Naive thymus-derived CD8-positive, alpha-beta T cell (primary cell): ENCODE data around the gene DDX11. TPM values are rescaled to one million over a fixed set of nuclear protein-coding genes. Genes with fewer than 3 reads are reported as not detected.
A peak's percentile ranks its signal among the peaks of the same experiment; 100 is the strongest.
"Not testable (repeated sequence)": the region's sequence is repeated elsewhere in the genome, so short reads cannot be mapped to it uniquely, and the experiment has no call there.

ENCODE experiments used
- ATAC-seq, 2 donors: fragments of 150-1000 bp; cut with Tn5 transposase in 1 of 2; sonication (Bioruptor Pico), chemical (Tn5 transposase) in 1 of 2; 1 replicate in 1 of 2; 2 replicates in 1 of 2; pipeline ENCODE4 v1.10.0; 2021; ENCODE audit warnings: mild to moderate bottlenecking in 2 of 2, moderate library complexity in 2 of 2
- POLR2A ChIA-PET: fragments of 350-600 bp; sonication (Branson Sonifier 250); formaldehyde crosslinking; loops from one replicate; lab custom pipeline; 2021; ENCODE audit warnings: antibody characterized with exemption; lab: Charles Lee
- DNase-seq, 10 donors: peaks; one replicate each; pipeline versions ENCODE4 v3.0.0 to v3.0.0-alpha.2; 2020 to 2022
- H3K27ac Mint-ChIP-seq, 10 donors: one replicate each; pipeline ENCODE4 v1.8.0; 2020 to 2022; ENCODE audit warnings: mild to moderate bottlenecking in 10 of 10, mixed read lengths in 10 of 10, moderate library complexity in 4 of 10, inconsistent platforms in 1 of 10
- H3K27me3 Mint-ChIP-seq, 5 donors: one replicate each; pipeline ENCODE4 v1.8.0; 2021 to 2022; ENCODE audit warnings: mixed read lengths in 5 of 5
- H3K36me3 Mint-ChIP-seq, 3 donors: one replicate each; pipeline ENCODE4 v1.8.0; 2020 to 2022; ENCODE audit warnings: mixed read lengths in 3 of 3, mild to moderate bottlenecking in 2 of 3, inconsistent platforms in 1 of 3
- H3K4me1 Mint-ChIP-seq, 4 donors: one replicate each; pipeline ENCODE4 v1.8.0; 2021 to 2022; ENCODE audit warnings: mixed read lengths in 4 of 4
- H3K4me3 Mint-ChIP-seq, 10 donors: one replicate each; pipeline ENCODE4 v1.8.0; 2020 to 2022; ENCODE audit warnings: mild to moderate bottlenecking in 10 of 10, mixed read lengths in 10 of 10, moderate library complexity in 6 of 10, inconsistent platforms in 1 of 10
- H3K9me3 Mint-ChIP-seq, 9 donors: one replicate each; pipeline ENCODE4 v1.8.0; 2020 to 2022; ENCODE audit warnings: mixed read lengths in 9 of 9, mild to moderate bottlenecking in 3 of 9, inconsistent platforms in 1 of 9, moderate library complexity in 1 of 9
- polyA plus RNA-seq, 3 donors: library from polyadenylated mRNA; unstranded; fragments of 300-500 nt; fragmentation: Illumina TruSeq; gene quantifications; one replicate each; pipeline ENCODE4 v1.2.3, GENCODE V29; 2021
- total RNA-seq, 8 experiments: library from RNA in 2 of 8; stranded (reverse) in 2 of 8; gene quantifications; one replicate each; pipeline ENCODE4 v1.2.3 and lab custom pipeline; 2021 to 2026

DDX11 gene
- total and polyA plus RNA-seq, 5 experiments from 2014 or later = 2.4 to 141 (median 24.2) TPM

GRCh38 chr12:31074333-31074874 is 744 bp downstream of the DDX11 start:
- DNase-seq = peak in 3 of 10 donors; percentile 7 to 44 (median 16)
- Mint-ChIP-seq H3K27ac (peak overlapping the region; percentile 66 to 99 (median 96)), H3K4me3 (peak overlapping the region; percentile 95 to 100 (median 98)), H3K4me1 (peaks cover 10 to 44% (median 31%) of the 10 kb centered on the region in 4 donors)
- H3K36me3 Mint-ChIP-seq, H3K9me3 Mint-ChIP-seq, H3K27me3 Mint-ChIP-seq, POLR2A ChIA-PET: not testable (repeated sequence)
- peak; percentile 31 to 44 for ATAC-seq

GRCh38 chr12:31076150-31076549 is 2.5 kb downstream of the DDX11 start:
- ATAC-seq, DNase-seq, H3K27me3 Mint-ChIP-seq, H3K9me3 Mint-ChIP-seq, H3K36me3 Mint-ChIP-seq, POLR2A ChIA-PET, H3K27ac Mint-ChIP-seq: not testable (repeated sequence)
- Mint-ChIP-seq H3K4me1 (peaks cover 18 to 55% (median 38%) of the 10 kb centered on the region in 4 donors), H3K4me3 (peak overlapping the region in 1 of 10 donors; percentile 30)

DNA sequence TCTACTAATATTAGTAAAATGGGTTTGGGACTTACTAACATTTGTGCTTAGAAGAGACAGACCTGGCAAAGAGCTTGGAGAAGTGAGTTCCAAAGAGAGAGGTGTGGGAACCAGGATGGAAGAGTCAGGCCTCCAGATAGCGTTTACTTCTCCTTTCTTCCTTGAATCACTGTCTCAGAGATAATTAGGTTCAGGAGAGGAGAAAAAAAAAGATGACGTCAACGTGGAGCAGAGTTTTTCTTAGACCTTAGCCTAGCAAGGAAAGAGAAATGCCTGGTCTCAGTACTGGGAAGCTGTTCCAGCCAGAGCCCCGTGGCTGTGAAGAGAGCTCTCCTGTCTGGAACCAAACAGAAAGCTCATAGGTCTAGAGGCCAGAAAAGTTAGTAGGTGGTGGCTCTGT is 3.4 kb downstream of the DDX11 start:
- POLR2A ChIA-PET, H3K9me3 Mint-ChIP-seq, H3K36me3 Mint-ChIP-seq, ATAC-seq, DNase-seq, H3K27me3 Mint-ChIP-seq, H3K4me3 Mint-ChIP-seq: not testable (repeated sequence)
- Mint-ChIP-seq H3K27ac (peak overlapping the region in 1 of 10 donors; percentile 33), H3K4me1 (peaks cover 19 to 58% (median 39%) of the 10 kb centered on the region in 4 donors)

- H3K4me3 Mint-ChIP-seq, H3K36me3 Mint-ChIP-seq, H3K9me3 Mint-ChIP-seq, ATAC-seq, DNase-seq, H3K27me3 Mint-ChIP-seq, H3K27ac Mint-ChIP-seq: not testable (repeated sequence)
- H3K4me1 Mint-ChIP-seq = peaks cover 16 to 55% (median 35%) of the 10 kb centered on the region in 4 donors
- POLR2A ChIA-PET = interaction anchor here (0.6 kb wide), 1 partner anchor 326 kb away, joined by 4 read pairs; no protein-coding TSS in a partner anchor
Measured at GRCh38 chr12:31077998-31078397, 4.3 kb downstream of the DDX11 start.

- H3K36me3 Mint-ChIP-seq, ATAC-seq, POLR2A ChIA-PET, H3K27me3 Mint-ChIP-seq, H3K4me3 Mint-ChIP-seq, DNase-seq, H3K9me3 Mint-ChIP-seq, H3K27ac Mint-ChIP-seq: not testable (repeated sequence)
- peaks cover 9 to 44% (median 24%) of the 10 kb centered on the region in 4 donors for H3K4me1 Mint-ChIP-seq
Measured at GRCh38 chr12:31079421-31079820, 5.8 kb downstream of the DDX11 start.

DNA sequence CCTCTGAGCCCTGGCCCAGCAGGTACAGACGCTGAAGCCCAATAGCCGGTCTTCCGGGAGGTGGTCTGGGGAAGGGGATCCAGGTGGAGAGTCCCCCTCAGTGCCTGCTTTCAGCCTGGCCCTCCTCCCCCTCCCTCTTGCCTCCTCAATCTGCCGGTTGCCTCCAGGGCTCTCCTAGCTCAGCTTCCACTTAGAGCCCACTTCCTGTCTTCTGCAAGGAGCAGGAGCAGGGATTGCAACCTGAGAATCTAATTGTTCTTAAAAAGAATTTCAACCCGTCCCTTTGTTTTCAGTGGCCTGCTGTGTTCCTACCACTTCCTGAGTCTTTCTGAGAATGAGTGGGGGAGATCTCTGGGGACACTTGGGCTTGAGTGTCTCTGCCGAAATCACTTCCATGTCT is 6.6 kb downstream of the DDX11 start:
- H3K27ac Mint-ChIP-seq = peak overlapping the region in 5 of 10 donors; percentile 19 to 79 (median 36)
- ATAC-seq, H3K36me3 Mint-ChIP-seq, DNase-seq, H3K9me3 Mint-ChIP-seq, POLR2A ChIA-PET, H3K27me3 Mint-ChIP-seq: not testable (repeated sequence)
- H3K4me3 Mint-ChIP-seq = peak overlapping the region in 3 of 10 donors; percentile 11 to 28 (median 11)
- peaks cover 9 to 37% (median 18%) of the 10 kb centered on the region in 4 donors for H3K4me1 Mint-ChIP-seq

- H3K36me3 Mint-ChIP-seq, POLR2A ChIA-PET, H3K4me3 Mint-ChIP-seq, DNase-seq, H3K9me3 Mint-ChIP-seq, ATAC-seq, H3K27me3 Mint-ChIP-seq: not testable (repeated sequence)
- Mint-ChIP-seq H3K27ac (peak overlapping the region in 4 of 10 donors; percentile 1 to 36 (median 20)), H3K4me1 (peaks cover 9 to 31% (median 12%) of the 10 kb centered on the region in 4 donors)
Measured at GRCh38 chr12:31081274-31081673, 7.6 kb downstream of the DDX11 start.

DNA sequence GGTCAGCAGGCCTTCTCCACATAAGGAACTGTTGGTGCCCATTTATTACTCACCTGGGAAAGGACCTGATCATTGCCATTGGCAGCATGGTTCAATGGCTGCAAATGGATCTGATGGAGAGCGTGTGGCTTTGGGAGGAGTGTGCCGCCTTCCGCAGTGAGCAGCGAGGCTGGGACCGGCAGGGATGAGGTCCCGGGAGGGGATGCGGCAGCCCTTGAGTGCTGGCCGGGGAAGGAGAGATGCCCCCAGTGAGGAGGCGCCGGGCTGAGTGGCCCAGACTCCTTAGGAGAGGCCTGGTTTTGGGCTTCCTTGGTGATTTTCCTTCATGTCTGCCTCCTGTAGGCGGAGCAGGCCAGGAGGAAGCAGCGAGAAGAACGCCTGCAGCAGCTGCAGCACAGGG is 10.6 kb downstream of the DDX11 start:
- DNase-seq, H3K27me3 Mint-ChIP-seq, POLR2A ChIA-PET, H3K4me3 Mint-ChIP-seq, ATAC-seq, H3K27ac Mint-ChIP-seq, H3K36me3 Mint-ChIP-seq, H3K9me3 Mint-ChIP-seq: not testable (repeated sequence)
- H3K4me1 Mint-ChIP-seq = peaks cover 3 to 14% (median 11%) of the 10 kb centered on the region in 4 donors

DNA sequence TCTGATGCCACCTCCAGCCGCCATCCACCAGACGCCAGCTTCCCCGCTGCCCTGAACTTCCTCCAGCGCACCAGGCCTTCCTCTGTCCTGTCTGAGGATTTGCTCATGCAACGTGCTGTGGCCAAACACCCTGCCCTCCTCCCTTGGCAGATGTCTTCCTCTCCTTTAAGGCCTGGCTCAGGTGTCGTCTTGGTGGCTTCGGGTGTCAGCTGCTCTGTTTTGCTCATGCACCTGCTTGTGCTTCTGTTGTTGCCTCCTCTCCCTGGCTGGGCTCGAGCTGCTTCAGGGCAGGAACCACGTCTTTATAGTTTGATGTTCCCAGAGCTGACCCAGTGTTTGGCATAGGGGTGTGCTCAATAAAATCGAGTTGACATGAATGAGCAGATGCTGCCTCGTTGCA is 12.4 kb downstream of the DDX11 start:
- H3K36me3 Mint-ChIP-seq, H3K27me3 Mint-ChIP-seq, POLR2A ChIA-PET, H3K4me1 Mint-ChIP-seq, H3K9me3 Mint-ChIP-seq, H3K4me3 Mint-ChIP-seq, DNase-seq: not testable (repeated sequence)
- H3K27ac Mint-ChIP-seq = peak overlapping the region in 1 of 10 donors; percentile 70
- peak; percentile 42 to 50 for ATAC-seq

GRCh38 chr12:31087486-31087885 is 13.8 kb downstream of the DDX11 start:
- H3K36me3 Mint-ChIP-seq, ATAC-seq, DNase-seq, H3K27me3 Mint-ChIP-seq, H3K4me3 Mint-ChIP-seq, POLR2A ChIA-PET, H3K9me3 Mint-ChIP-seq, H3K4me1 Mint-ChIP-seq, H3K27ac Mint-ChIP-seq: not testable (repeated sequence)

- H3K27me3 Mint-ChIP-seq, H3K27ac Mint-ChIP-seq, ATAC-seq, H3K9me3 Mint-ChIP-seq, POLR2A ChIA-PET, H3K4me1 Mint-ChIP-seq, H3K4me3 Mint-ChIP-seq, H3K36me3 Mint-ChIP-seq, DNase-seq: not testable (repeated sequence)
Measured at GRCh38 chr12:31087956-31088355, 14.3 kb downstream of the DDX11 start.

DNA sequence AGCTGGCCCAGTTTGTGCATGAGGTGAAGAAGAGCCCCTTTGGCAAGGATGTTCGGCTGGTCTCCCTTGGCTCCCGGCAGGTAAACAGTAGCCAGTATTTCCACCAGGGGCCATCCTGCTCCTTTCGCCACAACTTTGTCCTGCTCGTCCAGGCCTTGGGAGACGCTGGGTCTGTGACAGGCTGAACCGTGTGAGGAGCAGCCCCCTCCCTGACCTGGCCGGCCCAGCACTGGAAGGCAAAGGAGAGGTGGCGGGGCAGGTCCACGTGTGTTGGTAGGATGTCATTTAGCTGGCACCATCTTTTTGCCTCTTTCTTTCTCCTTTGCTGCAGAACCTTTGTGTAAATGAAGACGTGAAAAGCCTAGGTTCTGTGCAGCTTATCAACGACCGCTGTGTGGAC is 15.4 kb downstream of the DDX11 start:
- no peak for ATAC-seq
- POLR2A ChIA-PET = no interaction called here
- peaks cover 0 to 2% (median 2%) of the 10 kb centered on the region in 3 donors for H3K36me3 Mint-ChIP-seq
- H3K27ac Mint-ChIP-seq = no peak overlapping the region
- no peaks in the 10 kb centered on the region for H3K9me3 Mint-ChIP-seq
- no peaks in the 10 kb centered on the region for H3K4me1 Mint-ChIP-seq
- no peak for DNase-seq
- no peaks in the 10 kb centered on the region for H3K27me3 Mint-ChIP-seq
- no peak overlapping the region for H3K4me3 Mint-ChIP-seq

DNA sequence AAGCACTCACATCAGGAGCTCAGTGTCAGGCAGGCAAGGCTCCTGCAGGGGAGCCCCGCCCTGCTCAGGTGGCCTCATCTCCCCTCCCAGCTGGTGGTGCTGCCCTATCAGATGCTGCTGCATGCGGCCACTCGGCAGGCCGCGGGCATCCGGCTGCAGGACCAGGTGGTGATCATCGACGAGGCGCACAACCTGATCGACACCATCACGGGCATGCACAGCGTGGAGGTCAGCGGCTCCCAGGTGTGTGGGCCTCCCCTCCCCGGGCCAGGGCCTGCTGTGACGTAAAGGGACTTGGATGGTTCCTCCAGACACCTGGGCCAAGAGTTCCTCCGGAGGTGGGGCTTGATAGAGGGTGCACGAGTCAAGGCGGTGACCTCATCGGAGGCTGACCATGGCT is 18.0 kb downstream of the DDX11 start:
- H3K27ac Mint-ChIP-seq, H3K4me3 Mint-ChIP-seq, POLR2A ChIA-PET, ATAC-seq, H3K27me3 Mint-ChIP-seq, H3K4me1 Mint-ChIP-seq, H3K9me3 Mint-ChIP-seq, H3K36me3 Mint-ChIP-seq, DNase-seq: not testable (repeated sequence)

DNA sequence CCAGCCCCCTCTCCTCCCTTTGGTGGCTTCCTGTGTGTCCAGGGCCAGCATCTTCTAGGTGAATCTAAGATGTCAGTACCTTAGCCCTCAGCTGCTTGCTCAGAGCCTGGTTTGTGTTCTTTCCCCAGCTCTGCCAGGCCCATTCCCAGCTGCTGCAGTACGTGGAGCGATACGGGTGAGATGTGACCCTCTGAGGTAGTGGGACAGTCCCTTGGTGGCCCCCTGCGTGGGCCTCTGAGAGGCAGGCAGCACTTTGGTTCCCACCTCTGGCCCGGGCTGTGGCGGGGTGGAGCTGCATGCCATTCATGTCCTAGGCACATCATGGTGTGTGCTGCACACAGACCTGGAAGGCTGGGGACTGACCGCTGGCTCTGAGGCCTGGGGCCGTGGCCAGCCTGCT is 19.1 kb downstream of the DDX11 start:
- ATAC-seq, H3K27me3 Mint-ChIP-seq, H3K4me3 Mint-ChIP-seq, H3K4me1 Mint-ChIP-seq, H3K9me3 Mint-ChIP-seq, H3K36me3 Mint-ChIP-seq, H3K27ac Mint-ChIP-seq, POLR2A ChIA-PET, DNase-seq: not testable (repeated sequence)
